Neuronal stem cell (in vitro differentiated cells): ENCODE results near the gene CAMK1D.
"Not testable (repeated sequence)": the region's sequence is repeated elsewhere in the genome, so short reads cannot be mapped to it uniquely, and the experiment has no call there.

Experiments
- DNase-seq: peaks from one replicate; pipeline ENCODE4 v3.0.0-alpha.2; 2013; ENCODE audit warnings: low spot score
- H2AFZ ChIP-seq: one replicate; pipeline ENCODE4 v1.6.1; 2013; ENCODE audit warnings: mild to moderate bottlenecking, low read length, inconsistent platforms
- H2AK5ac ChIP-seq: 2 replicates; pipeline ENCODE4 v1.6.1; 2013; ENCODE audit warnings: low read depth, mild to moderate bottlenecking, inconsistent platforms, low read length, moderate library complexity, mixed read lengths
- H2BK120ac ChIP-seq: 2 replicates; pipeline ENCODE4 v1.6.1; 2013; ENCODE audit warnings: low read depth, mild to moderate bottlenecking, inconsistent platforms, low read length, moderate library complexity, mixed read lengths
- H2BK12ac ChIP-seq: one replicate; pipeline ENCODE4 v1.6.1; 2013; ENCODE audit warnings: low read length, inconsistent platforms
- H2BK15ac ChIP-seq: 2 replicates; pipeline ENCODE4 v1.6.1; 2013; ENCODE audit warnings: mild to moderate bottlenecking, low read length, inconsistent platforms, mixed read lengths
- H2BK5ac ChIP-seq: one replicate; pipeline ENCODE4 v1.6.1; 2013; ENCODE audit warnings: inconsistent platforms, mild to moderate bottlenecking, low read length, moderate library complexity
- H3K14ac ChIP-seq: one replicate; pipeline ENCODE4 v1.6.1; 2013; ENCODE audit warnings: low read length, inconsistent platforms
- H3K18ac ChIP-seq: 2 replicates; pipeline ENCODE4 v1.6.1; 2013; ENCODE audit warnings: low read length, inconsistent platforms
- H3K23ac ChIP-seq: 2 replicates; pipeline ENCODE4 v1.6.1; 2013; ENCODE audit warnings: low read depth, mild to moderate bottlenecking, mixed read lengths, low read length, inconsistent platforms; ENCODE audit not compliant: poor library complexity
- H3K27ac ChIP-seq: replicated peaks from 3 replicates; pipeline ENCODE4 v1.5.1; 2013; ENCODE audit warnings: low read length, inconsistent platforms
- H3K27me3 ChIP-seq, 3 experiments: 2 replicates each; pipeline ENCODE4 v1.6.1; 2013; ENCODE audit warnings: low read length in 3 of 3, mild to moderate bottlenecking in 2 of 3, inconsistent platforms in 1 of 3, low read depth in 1 of 3, mixed read lengths in 1 of 3, moderate library complexity in 1 of 3; ENCODE audit not compliant: control insufficient read depth in 3 of 3, insufficient read depth in 3 of 3
- H3K36me3 ChIP-seq, 2 donors: replicated peaks in 1 of 2; 2 replicates each; pipeline ENCODE4 v1.6.1; 2013; ENCODE audit warnings: low read length in 2 of 2; ENCODE audit not compliant: control insufficient read depth in 2 of 2, insufficient read depth in 2 of 2
- H3K4ac ChIP-seq: 2 replicates; pipeline ENCODE4 v1.6.1; 2013; ENCODE audit warnings: inconsistent platforms, mild to moderate bottlenecking, low read length, moderate library complexity
- H3K4me1 ChIP-seq, 2 donors: 1 replicate in 1 of 2; 2 replicates in 1 of 2; pipeline ENCODE4 v1.6.1; 2013; ENCODE audit warnings: low read length in 2 of 2, low read depth in 1 of 2; ENCODE audit not compliant: control insufficient read depth in 2 of 2, insufficient read depth in 1 of 2
- H3K4me2 ChIP-seq: one replicate; pipeline ENCODE4 v1.6.1; 2013; ENCODE audit warnings: mild to moderate bottlenecking, low read length, inconsistent platforms; ENCODE audit not compliant: insufficient read depth, poor library complexity, severe bottlenecking
- H3K4me3 ChIP-seq, 2 donors: 2 replicates each; pipeline ENCODE4 v1.5.1; 2013; ENCODE audit warnings: low read length in 2 of 2, mild to moderate bottlenecking in 2 of 2, inconsistent platforms in 1 of 2, moderate library complexity in 1 of 2
- H3K79me1 ChIP-seq: one replicate; pipeline ENCODE4 v1.6.1; 2013; ENCODE audit warnings: low read depth, mild to moderate bottlenecking, inconsistent platforms, low read length, moderate library complexity
- H3K9ac ChIP-seq: one replicate; pipeline ENCODE4 v1.6.1; 2013; ENCODE audit warnings: mild to moderate bottlenecking, low read depth, low read length, inconsistent platforms; ENCODE audit not compliant: poor library complexity
- H3K9me3 ChIP-seq, 2 donors: replicated peaks in 1 of 2; 2 replicates each; pipeline versions ENCODE3 to v1.6.1; 2013; ENCODE audit warnings: low read length in 2 of 2, mild to moderate bottlenecking in 2 of 2, inconsistent platforms in 1 of 2, low read depth in 1 of 2, mixed read lengths in 1 of 2, moderate library complexity in 1 of 2; ENCODE audit not compliant: control insufficient read depth in 2 of 2, insufficient read depth in 1 of 2
- H4K8ac ChIP-seq: one replicate; pipeline ENCODE4 v1.6.1; 2013; ENCODE audit warnings: low read depth, mild to moderate bottlenecking, inconsistent platforms, low read length, moderate library complexity
- H4K91ac ChIP-seq: one replicate; pipeline ENCODE4 v1.6.1; 2013; ENCODE audit warnings: low read length, low read depth, mild to moderate bottlenecking, inconsistent platforms; ENCODE audit not compliant: poor library complexity
- WGBS, 2 donors: extraction: QIAGEN DNeasy Blood & Tissue Kit; methylation state at CpG; one replicate each; pipeline ENCODE4 v1.1.7; 2013; ENCODE audit warnings: missing lambda C conversion rate in 2 of 2, mixed read lengths in 1 of 2; ENCODE audit not compliant: insufficient read length in 2 of 2, insufficient replicate concordance in 1 of 2; ENCODE audit errors: extremely low coverage in 2 of 2; 5-methylcytosine and 5-hydroxymethylcytosine counted together

CAMK1D gene

DNA sequence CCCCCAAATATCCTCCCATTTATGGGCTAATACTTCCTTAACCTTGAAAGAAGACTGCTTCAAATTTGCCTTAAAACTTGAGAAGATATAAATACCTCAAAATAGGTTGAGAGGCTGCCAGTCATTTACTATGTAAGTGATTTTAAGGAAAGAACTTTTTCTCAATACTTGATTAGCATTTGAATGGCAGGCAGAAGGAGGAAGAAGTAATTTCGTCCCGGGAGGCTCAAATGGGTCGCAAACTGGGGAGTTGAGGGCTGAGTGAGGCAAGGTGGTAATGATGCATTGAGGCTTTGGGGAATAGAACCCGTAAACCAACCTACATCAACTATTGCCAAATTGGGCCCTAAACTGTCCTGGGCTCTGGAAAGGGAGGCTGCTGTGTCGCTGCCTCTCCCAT lies 11.1 kb downstream of the CAMK1D start:
- Histone ChIP-seq H3K18ac (no peak overlapping the region), H3K9ac (no peak overlapping the region), H2BK5ac (no peak overlapping the region), H3K4ac (no peak overlapping the region), H2AK5ac (no peak overlapping the region), H3K14ac (no peak overlapping the region), H2BK120ac (no peak overlapping the region), H3K4me1 (peaks cover 4 to 18% of the 10 kb centered on the region in 2 donors), H2AFZ (no peak overlapping the region), H3K27me3 (no peaks in the 10 kb centered on the region), H2BK15ac (no peak overlapping the region), H4K91ac (no peak overlapping the region), H3K9me3 (no peaks in the 10 kb centered on the region), H3K36me3 (no peaks in the 10 kb centered on the region), H3K27ac (no peak overlapping the region), H3K79me1 (no peaks in the 10 kb centered on the region), H2BK12ac (no peak overlapping the region), H4K8ac (no peak overlapping the region), H3K4me3 (no peak overlapping the region), H3K23ac (no peak overlapping the region), H3K4me2 (no peak overlapping the region)
- DNase-seq = no peak
- WGBS, 2 donors = no CpG with 5 or more reads among the region's 5 CpGs

DNA sequence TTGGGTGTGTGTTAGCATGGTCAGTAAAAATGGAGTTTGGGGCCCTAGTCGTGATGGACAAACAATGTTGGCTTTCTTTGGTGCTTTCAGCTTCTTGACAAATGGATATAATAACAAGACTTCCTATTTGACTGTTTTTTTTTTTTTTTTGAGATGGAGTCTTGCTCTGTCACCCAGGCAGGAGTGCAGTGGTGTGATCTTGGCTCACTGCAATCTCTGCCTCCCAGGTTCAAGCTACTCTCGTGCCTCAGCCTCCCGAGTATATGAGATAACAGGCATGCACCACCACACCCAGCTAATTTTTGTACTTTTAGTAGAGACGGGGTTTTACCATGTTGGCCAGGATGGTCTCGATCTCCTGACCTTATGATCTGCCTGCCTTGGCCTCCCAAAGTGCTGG lies 11.8 kb downstream of the CAMK1D start:
- H3K9me3 ChIP-seq, H2BK5ac ChIP-seq, H3K27me3 ChIP-seq, H3K14ac ChIP-seq, H3K4me2 ChIP-seq, H2AFZ ChIP-seq, H3K9ac ChIP-seq, H3K18ac ChIP-seq, H3K4ac ChIP-seq, H3K4me3 ChIP-seq, H2BK15ac ChIP-seq, H4K8ac ChIP-seq, H3K27ac ChIP-seq, H3K36me3 ChIP-seq, H2BK12ac ChIP-seq, DNase-seq, H3K79me1 ChIP-seq, H2AK5ac ChIP-seq, H2BK120ac ChIP-seq, H4K91ac ChIP-seq, H3K23ac ChIP-seq: not testable (repeated sequence)
- no CpG with 5 or more reads among the region's 5 CpGs for WGBS, 2 donors
- peaks cover 3 to 18% of the 10 kb centered on the region in 2 donors for H3K4me1 ChIP-seq

DNA sequence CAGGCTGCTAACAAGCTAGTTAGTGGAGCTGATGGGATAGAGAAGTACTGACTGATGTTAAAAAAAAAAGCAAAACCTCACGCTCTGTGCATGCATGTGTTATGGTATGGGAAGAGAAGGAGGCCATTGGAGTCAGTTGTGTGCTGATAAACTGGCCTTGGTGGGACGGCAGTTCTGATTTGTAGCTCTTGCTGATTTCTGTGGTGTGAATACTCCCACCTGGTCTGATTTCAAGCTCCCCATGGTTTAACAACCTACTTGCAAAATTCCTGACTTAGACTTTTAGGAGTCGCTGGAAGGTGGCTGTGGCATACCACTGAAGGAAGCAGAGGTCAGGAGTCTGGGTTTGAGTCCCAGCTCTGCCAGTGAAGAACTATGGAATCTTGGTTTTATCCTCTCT lies 15.2 kb downstream of the CAMK1D start:
- Histone ChIP-seq H3K27ac (no peak overlapping the region), H3K23ac (no peak overlapping the region), H3K79me1 (no peaks in the 10 kb centered on the region), H3K27me3 (no peaks in the 10 kb centered on the region), H2BK15ac (no peak overlapping the region), H3K4me3 (no peak overlapping the region), H3K14ac (no peak overlapping the region), H2BK12ac (no peak overlapping the region), H3K9me3 (no peaks in the 10 kb centered on the region), H3K4ac (no peak overlapping the region), H2AK5ac (no peak overlapping the region), H2AFZ (no peak overlapping the region), H3K18ac (no peak overlapping the region), H2BK5ac (no peak overlapping the region), H4K8ac (no peak overlapping the region), H4K91ac (no peak overlapping the region), H3K9ac (peak overlapping the region; percentile 9), H3K36me3 (no peaks in the 10 kb centered on the region), H2BK120ac (no peak overlapping the region), H3K4me2 (no peak overlapping the region), H3K4me1 (peaks cover 3 to 14% of the 10 kb centered on the region in 2 donors)
- WGBS, 2 donors = no CpG with 5 or more reads among the region's 3 CpGs
- DNase-seq = no peak

DNA sequence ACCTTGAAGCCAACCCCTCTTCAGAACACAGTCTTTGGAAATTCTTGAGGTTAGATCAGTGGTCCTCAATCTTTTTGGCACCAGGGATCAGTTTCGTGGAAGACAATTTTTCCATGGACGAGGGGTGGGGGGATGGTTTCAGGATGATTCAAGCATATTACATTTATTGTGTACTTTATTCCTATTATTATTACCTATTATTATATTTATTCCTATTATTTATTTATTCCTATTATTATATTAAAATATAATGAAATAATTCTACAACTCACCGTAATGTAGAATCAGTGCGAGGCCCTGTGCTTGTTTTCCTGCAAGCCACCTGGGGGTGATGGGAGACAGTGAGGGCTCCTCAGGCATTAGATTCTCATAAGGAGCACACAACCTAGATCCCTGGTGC lies 17.9 kb downstream of the CAMK1D start:
- WGBS, 2 donors = no CpG with 5 or more reads among the region's 4 CpGs
- no peak overlapping the region for H3K27ac ChIP-seq
- H2BK120ac ChIP-seq = no peak overlapping the region
- no peak overlapping the region for H3K14ac ChIP-seq
- no peak overlapping the region for H4K91ac ChIP-seq
- H2BK5ac ChIP-seq = no peak overlapping the region
- no peak overlapping the region for H4K8ac ChIP-seq
- H3K9ac ChIP-seq = no peak overlapping the region
- H3K4me1 ChIP-seq = no peaks in the 10 kb centered on the region
- no peak overlapping the region for H3K4me3 ChIP-seq
- H2BK15ac ChIP-seq = no peak overlapping the region
- H3K4me2 ChIP-seq = no peak overlapping the region
- no peak overlapping the region for H2AK5ac ChIP-seq
- no peaks in the 10 kb centered on the region for H3K9me3 ChIP-seq
- no peak overlapping the region for H2BK12ac ChIP-seq
- H3K27me3 ChIP-seq = no peaks in the 10 kb centered on the region
- H3K36me3 ChIP-seq = no peaks in the 10 kb centered on the region
- H3K79me1 ChIP-seq = no peaks in the 10 kb centered on the region
- H3K18ac ChIP-seq = no peak overlapping the region
- no peak overlapping the region for H3K23ac ChIP-seq
- DNase-seq = no peak
- H2AFZ ChIP-seq = no peak overlapping the region
- H3K4ac ChIP-seq = no peak overlapping the region
